Gastroesophageal sphincter (tissue), 3 donors: ENCODE results near the gene PLEKHN1.

Experiments
- EP300 ChIP-seq: sonication (generic); formaldehyde crosslinking; IDR thresholded peaks from one replicate; pipeline ENCODE4 v1.6.1; 2017; ENCODE audit warnings: antibody characterized with exemption, mild to moderate bottlenecking
- POLR2A ChIP-seq, 2 donors: fragments of 450-650 bp; IDR thresholded peaks; one replicate each; pipeline ENCODE4 v1.6.1; 2017; ENCODE audit warnings: antibody characterized with exemption in 2 of 2, mild to moderate bottlenecking in 2 of 2, moderate library complexity in 1 of 2
- POLR2AphosphoS5 ChIP-seq: sonication (generic); formaldehyde crosslinking; IDR thresholded peaks from one replicate; pipeline ENCODE4 v1.6.1; 2017; ENCODE audit warnings: antibody characterized with exemption
- TF ChIP-seq, protein P1 (sequence below), 4 experiments: fragments of 200-600 bp in 2 of 4; fragments of 450-650 bp in 2 of 4; sonication (generic) in 1 of 4; IDR thresholded peaks; one replicate each; pipeline ENCODE4 v1.5.1; 2017 to 2019; ENCODE audit warnings: antibody characterized with exemption in 4 of 4, mild to moderate bottlenecking in 2 of 4, moderate library complexity in 2 of 4

DNA sequence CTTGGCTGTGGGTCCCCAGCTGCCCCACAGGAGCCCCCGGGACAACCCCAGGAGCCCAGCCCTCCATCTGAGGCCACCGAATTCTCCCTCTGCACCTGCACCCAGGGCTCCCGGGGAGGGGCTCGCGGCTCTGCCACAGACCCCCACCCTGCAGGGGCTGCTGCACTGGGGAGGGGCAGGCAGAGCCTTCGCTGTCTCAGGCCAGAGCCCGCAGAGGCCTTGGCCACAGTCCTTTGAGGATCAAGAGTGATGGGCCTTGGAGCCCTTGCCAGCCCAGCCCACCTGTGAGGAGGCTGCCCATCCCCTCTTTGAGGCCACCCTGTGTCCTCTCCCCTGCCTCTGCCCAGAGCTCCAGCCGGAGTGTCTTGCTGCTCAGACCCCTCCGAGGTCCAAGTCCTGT lies 9.1 kb downstream of the PLEKHN1 start:
- TF ChIP-seq EP300 = no peak
- no peak for TF ChIP-seq POLR2A (IDR thresholded peaks at IDR 0.05)
- TF ChIP-seq, protein P1, sequence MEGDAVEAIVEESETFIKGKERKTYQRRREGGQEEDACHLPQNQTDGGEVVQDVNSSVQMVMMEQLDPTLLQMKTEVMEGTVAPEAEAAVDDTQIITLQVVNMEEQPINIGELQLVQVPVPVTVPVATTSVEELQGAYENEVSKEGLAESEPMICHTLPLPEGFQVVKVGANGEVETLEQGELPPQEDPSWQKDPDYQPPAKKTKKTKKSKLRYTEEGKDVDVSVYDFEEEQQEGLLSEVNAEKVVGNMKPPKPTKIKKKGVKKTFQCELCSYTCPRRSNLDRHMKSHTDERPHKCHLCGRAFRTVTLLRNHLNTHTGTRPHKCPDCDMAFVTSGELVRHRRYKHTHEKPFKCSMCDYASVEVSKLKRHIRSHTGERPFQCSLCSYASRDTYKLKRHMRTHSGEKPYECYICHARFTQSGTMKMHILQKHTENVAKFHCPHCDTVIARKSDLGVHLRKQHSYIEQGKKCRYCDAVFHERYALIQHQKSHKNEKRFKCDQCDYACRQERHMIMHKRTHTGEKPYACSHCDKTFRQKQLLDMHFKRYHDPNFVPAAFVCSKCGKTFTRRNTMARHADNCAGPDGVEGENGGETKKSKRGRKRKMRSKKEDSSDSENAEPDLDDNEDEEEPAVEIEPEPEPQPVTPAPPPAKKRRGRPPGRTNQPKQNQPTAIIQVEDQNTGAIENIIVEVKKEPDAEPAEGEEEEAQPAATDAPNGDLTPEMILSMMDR (IDR thresholded peaks at IDR 0.05) = no peak
- no peak for TF ChIP-seq POLR2AphosphoS5
